SH-SY5Y (cell line): Measurements from ENCODE around the gene CLCN7.

Experiments
- GATA2 ChIP-seq: IDR thresholded peaks from 2 replicates; pipeline ENCODE4 v1.6.1; 2011; ENCODE audit warnings: mild to moderate bottlenecking, low read depth, low read length
- GATA3 ChIP-seq: IDR thresholded peaks from 2 replicates; pipeline ENCODE4 v1.6.1; 2011; ENCODE audit warnings: low read depth, mild to moderate bottlenecking, low read length, moderate library complexity

The CLCN7 gene

DNA sequence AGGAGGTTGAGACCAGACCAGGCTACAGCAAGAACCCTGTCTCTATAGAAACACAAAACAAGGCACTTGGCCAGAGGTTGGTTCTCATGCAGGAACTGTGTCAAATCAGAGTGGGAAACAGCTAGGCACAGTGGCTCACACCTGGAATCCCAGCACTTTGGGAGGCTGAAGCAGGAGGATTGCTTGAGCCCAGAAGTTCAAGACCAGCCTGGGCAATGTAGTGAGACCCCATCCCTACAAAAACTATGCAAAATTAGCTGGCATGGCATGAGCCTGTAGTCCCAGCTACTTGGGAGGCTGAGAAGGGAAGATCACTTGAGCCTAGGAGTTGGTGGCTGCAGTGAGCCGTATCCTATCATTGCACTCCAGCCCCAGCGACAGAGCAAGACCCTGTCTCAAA is 62.0 kb downstream of the CLCN7 start:
- TF ChIP-seq GATA3: no peak
- TF ChIP-seq GATA2: no peak

DNA sequence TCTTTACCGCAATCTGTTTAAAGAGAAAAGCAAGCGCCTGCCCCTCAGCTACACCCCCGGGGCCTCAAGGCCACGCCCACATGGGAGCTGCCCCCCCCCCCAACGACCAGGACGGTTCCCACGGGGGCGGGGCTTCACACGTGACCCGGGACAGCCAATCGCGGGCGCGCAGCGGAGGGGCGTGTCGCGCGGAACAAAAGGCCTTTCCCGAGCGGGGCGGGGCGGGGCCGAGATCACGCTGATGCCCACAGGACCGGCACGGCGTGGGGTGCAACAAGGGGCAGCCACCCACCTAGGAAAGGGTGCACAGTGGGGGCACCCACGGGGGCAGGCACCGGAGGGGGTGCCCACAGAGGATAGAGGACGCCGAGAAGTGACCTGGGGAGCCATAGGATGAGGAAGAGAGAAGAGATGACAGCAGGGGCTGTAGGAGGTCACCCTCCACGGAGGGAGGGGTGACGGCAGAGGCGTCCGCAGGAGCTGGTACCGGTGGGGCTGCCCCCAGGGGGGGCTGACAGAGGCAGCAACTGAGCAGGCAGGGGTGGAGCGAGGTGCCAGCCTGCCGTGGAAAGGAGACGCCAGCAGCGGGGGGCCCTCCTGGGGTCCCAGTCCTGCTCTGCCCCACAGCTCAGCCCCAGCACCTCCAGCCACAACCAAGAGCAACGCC is 66.5 kb downstream of the CLCN7 start:
- no peak for TF ChIP-seq GATA2
- TF ChIP-seq GATA3: no peak

DNA sequence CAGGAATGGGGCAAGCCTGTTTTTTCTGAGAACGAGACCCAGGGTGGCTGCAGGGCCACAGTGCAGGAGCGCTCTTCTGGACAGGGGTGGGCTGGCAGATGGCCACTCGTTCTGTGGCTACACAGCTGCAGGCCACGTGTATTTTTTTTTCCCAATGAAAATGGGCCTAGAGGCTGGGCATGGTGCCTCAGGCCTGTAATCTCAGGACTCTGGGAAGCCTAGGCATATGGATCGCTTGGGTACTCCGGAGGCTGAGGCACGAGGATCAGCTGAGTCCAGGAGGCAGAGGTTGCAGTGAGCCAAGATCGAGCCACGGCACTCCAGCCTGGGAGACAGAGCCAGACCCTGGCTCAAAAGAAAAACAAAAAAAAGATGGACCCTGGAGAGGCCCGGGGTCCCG is 67.1 kb downstream of the CLCN7 start:
- TF ChIP-seq GATA2 (no peak), GATA3 (no peak)

DNA sequence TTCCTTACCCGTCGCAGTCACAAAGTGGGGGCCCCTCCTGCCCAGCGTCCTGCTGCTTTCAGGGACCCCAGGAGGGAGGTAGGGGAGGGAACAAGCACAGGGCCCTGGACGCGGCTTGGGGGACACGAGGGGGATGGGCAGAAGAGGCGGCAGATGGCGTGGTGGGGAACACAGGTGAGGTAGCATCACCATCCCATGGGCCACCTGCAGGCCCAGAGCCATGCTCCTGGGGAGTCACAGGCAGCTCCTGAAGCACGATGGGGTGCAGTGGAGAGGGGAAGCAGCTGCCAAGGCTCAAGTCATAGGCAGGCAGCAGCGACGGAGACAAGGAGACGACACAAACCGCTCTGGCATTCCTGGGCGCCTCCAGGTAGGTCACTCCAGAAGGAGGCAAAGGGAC is 71.1 kb downstream of the CLCN7 start:
- TF ChIP-seq GATA3: no peak
- no peak for TF ChIP-seq GATA2

DNA sequence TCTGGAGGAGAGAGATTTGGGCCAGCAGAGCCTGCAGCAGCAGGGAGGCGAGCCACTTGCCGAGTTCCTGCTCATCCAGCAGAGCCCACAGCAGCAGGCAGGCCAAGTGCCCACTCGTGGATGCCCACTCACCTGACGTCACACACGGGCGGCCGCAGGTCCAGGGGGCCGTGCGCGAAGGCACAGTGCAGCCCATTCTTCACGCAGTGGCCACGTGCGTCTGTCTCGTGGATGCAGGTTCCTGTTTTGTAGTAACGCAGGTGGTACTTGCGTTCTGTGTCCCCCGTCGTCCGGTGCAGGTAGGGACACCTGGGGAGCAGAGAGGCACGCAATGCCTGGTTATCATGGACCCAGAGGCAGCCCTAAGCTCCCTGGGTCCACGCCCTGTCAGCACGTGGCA is 71.8 kb downstream of the CLCN7 start:
- TF ChIP-seq GATA2: no peak
- TF ChIP-seq GATA3: no peak

DNA sequence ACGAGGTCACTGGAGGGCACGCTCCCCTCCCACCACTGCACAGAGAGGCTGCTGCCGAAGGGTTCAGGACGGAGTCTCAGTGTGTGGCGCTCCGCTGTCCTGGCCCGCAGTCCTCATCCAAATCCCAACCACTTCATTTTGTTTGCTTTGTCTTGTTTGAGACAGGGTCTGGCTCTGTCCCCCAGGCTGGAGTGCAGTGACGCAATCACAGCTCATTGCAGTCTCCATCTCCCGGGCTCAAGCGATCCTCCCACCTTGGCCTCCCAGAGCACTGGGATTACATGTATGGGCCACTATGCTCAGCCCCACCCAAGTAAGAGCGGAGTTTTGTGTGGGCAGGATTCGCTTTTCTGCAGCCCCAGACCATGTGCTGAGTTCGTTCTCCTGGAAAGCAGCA is 73.1 kb downstream of the CLCN7 start:
- TF ChIP-seq GATA3 (no peak), GATA2 (no peak)

DNA sequence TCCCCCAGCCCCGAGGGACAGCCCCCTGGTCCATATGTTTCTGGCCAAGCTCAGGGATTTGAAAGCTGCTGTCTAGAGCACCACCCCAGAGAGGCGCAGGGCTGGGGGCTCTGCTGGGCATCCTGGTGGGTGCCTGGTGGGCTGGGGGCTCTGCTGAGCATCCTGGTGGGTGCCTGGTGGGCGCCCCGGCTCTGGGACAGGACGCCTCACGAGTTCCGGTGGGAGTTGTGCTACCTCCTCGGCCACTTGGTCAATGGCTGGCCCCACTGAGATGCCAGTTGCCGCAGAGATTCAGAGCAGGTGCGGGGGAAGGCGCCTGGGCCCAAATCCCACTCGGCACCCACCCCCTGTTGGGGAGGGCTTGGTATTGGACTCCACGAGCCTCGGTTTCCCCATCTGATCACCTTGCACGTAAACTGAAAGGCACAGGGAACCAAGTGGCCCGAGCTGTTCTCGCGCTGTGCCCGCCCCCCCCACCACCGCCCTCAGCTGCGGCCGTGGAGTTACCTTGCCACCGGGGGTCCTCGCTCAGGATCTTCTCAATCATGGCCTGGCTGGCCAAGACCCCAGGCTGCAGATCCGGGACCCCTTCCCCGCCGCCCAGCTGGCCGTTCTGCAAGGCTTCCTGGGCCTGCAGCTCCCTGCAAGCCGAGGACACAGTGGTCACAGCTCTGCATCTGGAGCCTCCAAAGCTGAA is 73.6 kb downstream of the CLCN7 start:
- TF ChIP-seq GATA2 (no peak), GATA3 (no peak)

DNA sequence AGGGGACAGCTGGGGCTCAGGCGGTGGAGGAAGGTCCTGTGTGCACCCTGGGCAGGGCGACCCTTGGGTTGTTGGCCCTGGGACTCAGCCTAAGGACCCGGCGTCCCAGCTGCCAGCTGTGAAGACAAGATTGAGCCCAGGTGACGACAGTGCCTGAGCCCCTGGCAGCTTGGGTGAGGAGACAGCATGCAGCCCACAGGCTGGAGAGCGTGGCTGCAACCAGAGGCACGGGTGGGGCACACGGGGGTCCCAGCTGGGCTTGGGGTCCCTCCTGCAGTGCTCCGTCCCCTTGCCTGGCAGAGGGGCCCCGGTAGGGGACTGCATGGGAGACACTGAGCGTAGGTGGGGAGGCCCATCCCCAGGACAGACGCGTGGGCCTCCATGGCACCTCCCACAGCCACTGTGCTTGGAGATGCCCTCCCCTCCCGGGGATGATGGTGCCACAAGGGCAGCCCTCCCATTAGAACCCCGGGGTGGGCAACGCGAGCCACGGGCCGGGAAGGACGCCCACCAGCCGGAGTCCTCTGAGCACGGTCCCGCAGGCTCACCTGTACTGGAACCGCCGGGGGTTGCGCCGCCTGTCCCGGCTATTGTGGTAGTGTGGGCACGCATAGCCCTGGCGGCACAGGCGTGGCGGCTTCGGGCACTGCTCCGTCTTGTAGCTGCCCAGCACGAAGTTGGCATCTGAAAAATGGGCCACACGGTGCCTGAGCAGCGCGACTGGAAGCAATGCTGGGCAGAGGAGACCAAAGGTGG is 75.8 kb downstream of the CLCN7 start:
- TF ChIP-seq GATA3: no peak

DNA sequence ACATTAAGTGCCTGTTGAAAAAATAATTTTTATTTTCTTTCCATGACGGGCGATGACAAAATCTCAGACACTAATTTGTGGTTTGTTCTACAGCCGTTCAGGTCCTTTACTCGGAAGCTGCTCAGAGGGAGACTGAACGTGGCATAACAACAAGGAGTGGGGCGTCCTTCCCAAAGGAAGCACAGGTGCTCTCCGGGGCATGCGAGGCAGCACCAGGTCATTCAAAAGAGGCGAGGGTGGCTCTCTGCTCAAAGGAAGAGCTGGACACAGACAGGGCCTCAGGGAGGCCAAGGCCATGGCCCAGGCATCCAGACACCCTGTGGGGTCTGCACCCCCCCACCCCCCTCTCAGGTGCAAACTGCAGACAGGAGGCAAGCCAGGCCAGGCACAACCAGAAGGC is 76.5 kb downstream of the CLCN7 start:
- TF ChIP-seq GATA3: no peak
- TF ChIP-seq GATA2: no peak

DNA sequence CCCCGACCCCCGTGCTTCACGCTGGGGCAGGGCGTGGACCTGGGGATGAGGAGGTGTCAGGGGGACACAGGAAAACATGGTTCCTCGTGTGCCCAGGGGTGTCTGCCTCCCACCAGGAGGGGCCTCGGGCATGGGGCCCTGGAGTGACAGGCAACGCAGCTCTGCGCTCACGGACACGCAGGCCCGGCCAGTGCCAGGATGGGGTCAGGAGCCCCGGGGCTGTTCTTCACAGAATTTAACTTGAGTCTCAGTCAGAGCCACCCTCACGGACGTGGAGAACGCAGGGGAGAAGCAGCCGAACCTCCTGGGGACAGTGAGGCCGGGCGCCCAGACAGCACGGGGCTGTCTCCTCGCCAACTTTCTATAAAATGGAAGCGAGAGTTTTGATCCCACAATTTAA is 77.0 kb downstream of the CLCN7 start:
- TF ChIP-seq GATA2 (no peak), GATA3 (no peak)

DNA sequence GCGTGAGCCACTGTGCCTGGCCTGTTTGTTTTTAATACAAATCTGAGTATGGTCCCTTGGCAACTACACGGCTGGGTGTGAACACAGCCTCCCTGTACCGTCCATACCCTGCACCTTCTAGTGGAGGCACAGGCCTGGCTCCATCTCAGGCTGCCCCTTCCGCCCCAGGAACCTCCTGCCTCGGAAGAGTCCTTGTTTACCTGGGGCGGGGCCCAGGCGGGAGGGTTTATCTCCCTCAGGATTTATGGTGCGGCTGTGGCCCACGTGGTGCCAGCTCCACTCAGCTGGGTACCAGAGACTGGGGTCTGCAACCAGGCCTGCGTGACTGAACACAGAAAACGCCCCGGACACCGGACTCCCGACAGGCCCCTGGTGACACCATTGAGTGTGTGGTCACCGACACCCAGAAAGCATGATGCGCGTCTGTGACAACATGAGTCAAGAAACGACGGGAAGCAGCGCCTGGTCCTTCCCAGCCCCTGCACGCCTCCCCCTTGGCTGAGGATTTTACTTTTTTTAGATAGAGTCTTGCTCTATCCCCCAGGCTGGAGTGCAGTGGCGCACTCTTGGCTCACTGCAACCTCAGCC is 79.3 kb downstream of the CLCN7 start:
- TF ChIP-seq GATA3: no peak
- TF ChIP-seq GATA2: no peak
